HG02623 (cell line): ENCODE results near the gene RHOF.
A peak's percentile ranks its signal among the peaks of the same experiment; 100 is the strongest.

Source experiments
- ATAC-seq: cut with Tn5 transposase; IDR thresholded peaks from one replicate; pipeline ENCODE4 v1.9.1; 2021; ENCODE audit warnings: moderate library complexity; ENCODE audit not compliant: unreplicated experiment

RHOF gene

DNA sequence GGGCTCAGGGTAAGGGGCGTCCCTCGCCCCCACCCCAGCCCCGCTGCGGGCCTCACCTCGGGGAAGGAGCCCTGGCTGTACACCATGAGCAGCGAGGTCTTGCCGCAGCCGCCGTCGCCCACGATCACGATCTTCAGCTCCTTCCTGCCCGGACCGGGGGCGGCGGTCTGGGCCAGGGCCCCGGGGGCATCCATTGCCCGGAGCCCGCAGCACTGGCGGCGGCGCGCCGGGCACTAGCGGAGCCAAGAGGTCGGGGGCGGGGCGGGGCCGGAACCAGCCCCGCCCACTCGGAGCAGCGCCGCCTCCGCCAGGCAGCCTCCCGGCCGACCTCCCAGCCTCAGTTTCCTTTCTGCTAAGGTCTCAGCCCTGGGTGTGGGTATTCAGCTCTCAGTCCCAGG, at the start of gene RHOF:
TSS of gene RHOF (minus strand) at position 249 of the 398 bp plus-strand sequence. CDS start at position 194, 55 bp downstream.
- peak; percentile 9 for ATAC-seq

DNA sequence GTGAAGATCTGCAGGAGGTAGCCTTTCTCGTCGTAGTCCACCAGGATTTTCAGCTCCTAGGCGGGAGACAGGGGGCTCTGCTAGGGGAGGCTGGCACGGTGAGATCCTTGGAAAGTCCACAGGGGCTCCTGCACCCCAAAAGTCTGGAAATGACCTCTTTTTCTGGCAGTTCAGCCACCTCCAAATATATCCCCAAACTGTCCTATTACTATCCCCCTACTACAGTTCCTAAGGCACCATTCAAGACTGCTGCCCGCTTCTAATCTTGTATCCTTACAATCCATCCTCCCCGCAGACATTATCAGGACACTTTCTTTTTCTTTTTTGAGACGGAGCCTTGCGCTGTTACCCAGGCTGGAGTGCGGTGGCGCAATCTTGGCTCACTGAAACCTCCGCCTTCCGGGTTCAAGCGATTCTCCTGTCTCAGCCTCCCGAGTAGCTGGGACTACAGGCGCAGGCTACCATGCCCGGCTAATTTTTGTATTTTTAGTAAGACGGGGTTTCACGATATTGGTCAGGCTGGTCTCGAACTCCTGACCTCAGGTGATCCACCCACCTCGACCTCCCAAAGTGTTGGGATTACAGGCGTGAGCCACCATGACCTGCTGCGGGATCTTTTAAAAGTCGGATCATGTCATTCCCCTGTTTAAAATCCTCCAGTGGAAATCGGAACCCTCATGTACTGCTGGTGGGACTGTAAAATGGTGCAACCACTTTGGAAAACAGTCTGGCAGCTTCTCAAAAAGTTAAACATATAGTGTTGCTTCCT, 46.7 kb upstream of the RHOF start:
- ATAC-seq = no peak

DNA sequence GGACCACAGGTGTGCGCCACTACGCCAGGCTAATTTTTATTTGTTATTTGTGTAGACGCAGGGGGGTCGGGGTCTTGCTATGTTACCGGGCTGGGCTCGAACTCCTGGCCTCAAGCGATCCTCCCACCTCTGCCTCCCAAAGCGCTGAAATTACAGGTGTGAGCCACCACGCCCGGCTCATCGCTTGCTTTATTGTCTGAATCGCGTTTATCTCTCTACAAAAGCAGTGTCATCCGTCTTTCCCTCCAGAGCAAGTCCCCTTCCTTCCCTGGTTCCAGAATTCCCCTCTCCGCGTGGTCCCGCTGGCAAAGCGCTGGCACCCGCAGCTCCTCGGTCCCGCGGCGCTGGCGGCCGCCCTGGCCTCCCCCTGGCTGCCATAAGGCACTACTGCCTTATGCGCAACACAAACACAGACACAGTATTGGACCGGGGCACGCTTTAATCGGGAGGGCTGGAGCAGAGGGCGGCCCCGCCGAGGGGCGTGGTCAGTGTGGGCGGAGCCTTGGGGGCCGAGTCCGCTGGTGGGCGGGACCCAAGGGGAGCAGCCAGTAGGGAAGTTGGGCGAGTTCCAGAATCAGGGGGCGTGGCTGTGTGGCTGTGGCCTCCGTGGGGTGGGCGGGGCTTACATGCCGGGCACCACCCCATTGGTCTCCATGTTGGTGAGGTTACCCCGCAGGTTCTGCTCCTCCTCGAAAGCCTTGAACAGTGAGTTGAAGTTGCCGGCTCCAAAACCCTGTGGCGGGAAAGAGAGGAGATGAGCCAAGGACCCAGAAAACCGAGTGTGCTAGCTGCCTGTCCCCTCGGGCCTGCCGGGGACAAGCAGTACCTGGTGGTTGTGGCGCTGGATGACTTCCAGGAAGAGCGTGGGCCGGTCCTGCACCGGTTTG, 45.9 kb upstream of the RHOF start:
- ATAC-seq = peak; percentile 94

DNA sequence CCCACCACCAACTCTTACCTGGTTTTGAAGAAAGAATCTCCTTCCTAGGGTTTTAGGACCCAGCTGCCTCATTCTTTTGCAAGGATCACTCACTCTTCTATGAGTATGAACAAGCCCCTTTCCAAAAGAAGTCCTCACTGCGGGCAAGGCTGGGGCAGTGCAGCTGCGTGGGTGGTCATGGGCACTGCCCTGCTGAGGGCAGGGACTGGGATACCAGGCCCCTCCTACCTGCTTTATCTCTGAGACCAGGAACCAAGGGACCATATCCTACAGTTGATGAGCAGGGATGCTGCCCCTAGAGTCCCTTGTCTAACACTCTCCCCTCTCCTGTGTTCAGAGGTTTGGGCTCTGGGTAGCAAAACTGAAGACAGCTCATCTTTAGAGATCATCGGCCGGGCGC, 44.6 kb upstream of the RHOF start:
- no peak for ATAC-seq

GRCh38 chr12:121837680-121838079, 44.2 kb upstream of the RHOF start:
- no peak for ATAC-seq

- no peak for ATAC-seq
These were observed 38.2 kb upstream of the RHOF start for GRCh38 chr12:121831571-121832245.

DNA sequence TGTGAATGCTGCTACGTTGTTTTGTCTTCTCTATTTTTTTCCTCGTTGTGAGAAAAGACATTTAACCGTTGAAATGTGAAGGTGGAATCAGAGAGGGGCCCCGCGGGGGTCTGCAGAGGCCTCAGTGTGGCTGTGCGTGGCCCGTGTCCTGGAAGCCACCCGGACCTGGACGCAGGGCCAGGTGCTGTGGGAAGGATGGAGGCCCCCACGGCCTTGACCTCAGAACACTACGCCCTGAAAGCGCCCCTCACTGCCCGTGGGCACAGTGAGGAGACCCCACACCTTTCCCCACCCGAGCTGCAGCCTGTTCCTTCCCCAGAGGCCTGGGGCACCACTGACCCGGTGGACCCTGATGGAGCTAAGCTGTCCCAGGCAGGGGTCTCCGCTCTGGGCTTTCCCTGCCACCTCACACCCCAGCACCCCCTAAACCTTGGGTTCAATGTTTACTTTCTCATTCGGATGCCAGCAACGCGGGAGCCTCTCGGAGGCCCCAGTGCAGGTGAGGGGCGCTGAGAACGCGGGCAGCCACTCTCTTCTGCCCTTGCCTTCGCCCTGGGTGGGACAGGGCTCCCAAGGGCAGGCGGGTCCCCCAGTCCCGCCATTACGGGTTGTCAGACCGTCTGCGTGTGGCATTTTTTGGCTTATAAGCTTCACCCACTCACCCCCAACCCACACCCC, 37.2 kb upstream of the RHOF start:
- ATAC-seq = no peak

DNA sequence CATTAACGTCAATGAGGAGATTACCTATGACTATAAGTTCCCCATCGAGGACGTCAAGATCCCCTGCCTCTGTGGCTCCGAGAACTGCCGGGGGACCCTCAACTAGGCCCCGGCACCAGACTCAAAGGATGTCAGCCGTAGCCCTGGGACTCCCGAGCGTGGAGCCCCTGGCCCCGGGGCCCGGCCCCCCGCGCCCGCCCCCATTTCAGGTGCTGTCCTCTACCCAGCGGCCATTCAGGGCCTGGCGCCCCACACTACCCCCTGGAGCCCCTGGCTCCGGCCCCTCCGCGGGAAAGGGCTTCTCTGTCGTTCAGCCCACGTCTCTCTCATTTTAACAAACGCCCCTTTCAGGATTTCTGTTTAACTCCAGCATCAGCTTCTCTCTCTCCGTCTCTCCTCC, 36.6 kb upstream of the RHOF start:
- no peak for ATAC-seq

DNA sequence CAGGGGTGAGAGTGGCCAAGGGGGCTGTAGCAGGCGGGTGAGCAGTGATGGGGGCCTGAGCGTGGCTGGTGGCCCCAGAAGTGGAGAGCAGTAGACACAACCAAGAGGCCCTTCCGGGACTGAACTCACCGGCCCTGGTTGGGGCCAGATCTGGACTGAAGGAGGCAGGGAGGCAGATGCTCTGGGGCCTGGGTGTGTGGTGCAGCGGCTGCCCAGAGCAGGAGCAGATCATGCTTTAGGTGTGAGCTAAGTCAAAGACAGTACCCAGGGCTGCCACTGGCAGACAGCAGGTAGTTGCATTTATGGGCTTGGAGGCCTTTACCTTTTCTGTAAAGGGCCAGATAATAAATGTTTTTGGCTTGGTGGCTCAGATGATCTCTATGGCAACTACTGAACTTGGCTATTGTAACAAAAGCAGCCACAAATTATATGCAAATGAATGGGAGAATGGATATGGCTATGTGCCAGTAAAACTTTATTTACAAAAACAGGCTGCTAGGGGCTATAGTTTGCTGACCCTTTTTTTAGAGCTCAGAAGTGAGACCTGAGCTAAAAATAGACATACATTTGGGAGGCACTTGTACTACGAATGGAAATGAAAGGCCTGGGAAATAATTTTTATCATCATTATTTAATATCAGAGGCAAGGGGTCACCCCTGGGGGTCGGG, 35.9 kb upstream of the RHOF start:
- no peak for ATAC-seq

DNA sequence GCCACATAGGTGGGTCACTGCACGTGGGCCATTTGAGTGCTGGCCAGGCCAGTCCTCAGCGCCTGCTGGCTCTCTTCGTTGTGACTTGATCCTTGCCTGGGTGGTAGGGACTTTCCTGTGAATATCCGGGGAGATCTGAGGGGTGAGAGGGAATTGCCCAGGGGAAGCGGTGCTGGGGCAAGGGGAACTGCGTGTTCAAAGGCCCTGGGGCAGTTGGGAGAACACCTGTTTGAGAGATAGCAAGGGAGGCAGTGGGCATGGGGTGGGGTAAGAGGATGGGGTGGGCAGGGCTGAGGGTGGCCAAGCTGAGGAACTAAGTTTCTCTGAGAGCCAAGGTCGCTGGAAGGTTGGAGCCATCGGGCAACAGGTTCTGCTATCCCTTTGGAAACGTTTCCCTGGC, 35.3 kb upstream of the RHOF start:
- no peak for ATAC-seq

GRCh38 chr12:121828306-121828705, 34.8 kb upstream of the RHOF start:
- ATAC-seq = no peak

GRCh38 chr12:121827351-121828099, 34.0 kb upstream of the RHOF start:
- no peak for ATAC-seq

DNA sequence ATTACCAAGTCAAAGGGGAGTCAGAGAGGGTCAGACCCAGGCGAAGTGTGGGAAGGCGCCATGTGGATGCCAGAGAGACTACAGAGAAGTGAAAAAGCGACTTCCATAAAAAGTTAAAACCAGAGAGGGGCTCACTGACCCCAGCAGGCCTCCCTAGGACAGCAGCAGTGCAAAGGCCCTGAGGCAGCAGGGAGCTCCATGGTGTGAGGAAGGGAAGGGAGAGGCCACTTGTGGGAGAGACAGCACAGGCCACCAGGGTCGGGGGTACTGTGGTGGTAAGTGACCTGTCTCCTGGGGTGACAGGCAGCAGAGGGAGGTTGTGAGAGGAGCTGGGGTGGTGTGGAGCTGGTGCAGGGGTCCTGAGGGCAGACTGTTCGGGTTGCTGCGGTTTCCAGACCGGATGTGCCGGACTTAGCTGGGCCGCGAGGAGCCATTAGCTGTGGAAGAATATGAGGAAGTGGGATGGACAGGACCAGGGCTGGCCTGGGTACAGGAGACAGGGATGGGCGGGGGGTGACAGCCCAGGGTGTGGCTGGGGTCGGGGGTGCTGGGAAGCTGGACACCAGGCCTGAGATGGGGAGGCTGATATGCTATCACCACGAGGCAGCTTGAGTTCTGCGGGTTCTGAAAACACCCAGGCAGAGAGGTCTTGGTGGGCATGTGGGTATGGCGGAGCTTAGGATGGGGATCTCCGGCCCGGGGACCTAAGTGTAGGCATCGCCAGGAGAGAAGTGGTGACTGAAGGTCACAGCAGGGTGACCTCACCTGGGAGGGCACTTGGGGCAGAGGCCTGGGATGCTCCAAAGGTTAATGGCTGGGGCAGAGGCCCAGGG, 33.0 kb upstream of the RHOF start:
- no peak for ATAC-seq

GRCh38 chr12:121825041-121825523, 31.6 kb upstream of the RHOF start:
- no peak for ATAC-seq

DNA sequence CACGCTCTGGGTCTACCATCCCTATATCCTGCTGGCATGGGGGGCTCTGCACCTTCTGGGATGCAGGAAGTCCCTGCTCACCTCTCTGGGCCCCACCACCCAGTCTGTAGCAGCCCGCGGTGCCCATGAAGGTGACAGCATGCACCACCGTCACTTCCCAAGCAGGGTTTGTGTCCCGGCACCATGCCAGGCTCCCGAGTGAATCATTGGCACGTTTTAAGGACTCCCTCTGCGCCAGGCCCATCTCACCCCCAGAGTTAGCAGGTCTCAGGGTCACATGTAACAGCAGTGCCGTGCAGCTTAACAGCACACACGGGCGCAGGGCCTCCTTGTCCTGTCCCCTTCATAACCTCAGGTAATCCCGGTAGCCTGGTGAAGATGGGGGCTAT, 30.2 kb upstream of the RHOF start:
- ATAC-seq = no peak

- ATAC-seq = no peak
These were observed 29.7 kb upstream of the RHOF start for GRCh38 chr12:121823101-121823726.

DNA sequence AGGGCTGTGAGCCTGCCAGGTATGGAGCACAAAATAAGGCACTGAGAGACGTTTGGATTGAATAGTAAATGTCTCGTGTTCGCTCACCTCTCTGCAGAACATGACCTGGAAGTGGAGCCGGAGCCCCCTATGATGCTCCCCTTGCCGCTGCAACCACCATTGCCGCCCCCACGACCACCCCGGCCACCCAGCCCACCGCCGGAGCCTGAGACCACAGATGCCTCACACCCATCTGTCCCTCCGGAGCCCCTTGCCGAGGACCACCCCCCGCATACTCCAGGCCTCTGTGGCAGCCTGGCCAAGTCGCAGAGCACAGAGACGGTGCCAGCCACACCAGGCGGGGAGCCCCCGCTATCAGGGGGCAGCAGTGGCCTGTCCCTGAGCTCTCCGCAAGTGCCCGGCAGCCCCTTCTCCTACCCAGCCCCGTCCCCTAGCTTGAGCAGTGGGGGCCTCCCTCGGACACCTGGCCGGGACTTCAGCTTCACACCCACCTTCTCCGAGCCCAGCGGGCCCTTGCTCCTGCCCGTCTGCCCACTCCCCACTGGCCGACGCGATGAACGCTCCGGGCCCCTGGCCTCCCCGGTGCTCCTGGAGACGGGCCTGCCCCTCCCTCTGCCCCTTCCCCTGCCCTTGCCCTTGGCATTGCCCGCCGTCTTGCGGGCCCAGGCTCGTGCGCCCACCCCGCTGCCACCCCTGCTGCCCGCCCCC, 29.1 kb upstream of the RHOF start:
- ATAC-seq = no peak

GRCh38 chr12:121820056-121820455, 26.6 kb upstream of the RHOF start:
- no peak for ATAC-seq
